Adipose tissue (tissue), 3 donors: Measurements from ENCODE around the gene OXCT1. TPM values are rescaled to one million over a fixed set of nuclear protein-coding genes. Genes with fewer than 3 reads are reported as not detected.
"Not testable (repeated sequence)": the region's sequence is repeated elsewhere in the genome, so short reads cannot be mapped to it uniquely, and the experiment has no call there.

Experiments used
- H3K27ac ChIP-seq: one replicate; pipeline ENCODE4 v1.5.1; 2013; ENCODE audit warnings: low read depth, low read length
- WGBS, 3 donors: extraction: QIAGEN DNeasy Blood & Tissue Kit; methylation state at CpG; one replicate each; pipeline ENCODE4 v1.1.7; 2013; 5-methylcytosine and 5-hydroxymethylcytosine counted together
- polyA plus RNA-seq, 3 donors: library from polyadenylated mRNA; stranded (reverse); fragments of 200-250 nt; gene quantifications; one replicate each; pipeline ENCODE4 v1.2.3, GENCODE V29; 2013
- donor health status: healthy with polysubstance abuse.
- donor health status: Bipolar disorder and iron deficiency.
- donor health status: healthy.

The OXCT1 gene
- polyA plus RNA-seq, 3 donors: 6.0 to 69.3 (median 29.8) TPM

GRCh38 chr5:41840251-41840650, 30.0 kb downstream of the OXCT1 start:
- H3K27ac ChIP-seq: no peak overlapping the region
- 62 to 82% (median 79%) methylated on average over 1 of the region's 1 CpG for WGBS, 3 donors

GRCh38 chr5:41837793-41838192, 32.4 kb downstream of the OXCT1 start:
- WGBS, 3 donors: 97 to 99% (median 99%) methylated on average over 3 of the region's 3 CpGs
- no peak overlapping the region for H3K27ac ChIP-seq

GRCh38 chr5:41835645-41836044, 34.6 kb downstream of the OXCT1 start:
- H3K27ac ChIP-seq: no peak overlapping the region
- 55 to 63% (median 62%) methylated on average over 3 of the region's 3 CpGs for WGBS, 3 donors

GRCh38 chr5:41834506-41834905, 35.7 kb downstream of the OXCT1 start:
- WGBS, 3 donors: 45 to 98% (median 85%) methylated on average over 1 of the region's 1 CpG
- H3K27ac ChIP-seq: no peak overlapping the region

GRCh38 chr5:41832430-41832829, 37.8 kb downstream of the OXCT1 start:
- no peak overlapping the region for H3K27ac ChIP-seq
- WGBS, 3 donors: 86 to 87% (median 87%) methylated on average over 3 of the region's 3 CpGs

GRCh38 chr5:41831155-41831554, 39.1 kb downstream of the OXCT1 start:
- H3K27ac ChIP-seq: no peak overlapping the region
- 87 to 94% (median 91%) methylated on average over 3 of the region's 3 CpGs for WGBS, 3 donors

- WGBS, 3 donors: 94 to 100% (median 96%) methylated on average over 1 of the region's 1 CpG
- H3K27ac ChIP-seq: no peak overlapping the region
Measured at GRCh38 chr5:41827792-41828191, 42.4 kb downstream of the OXCT1 start.

GRCh38 chr5:41822036-41822435, 48.2 kb downstream of the OXCT1 start:
- no peak overlapping the region for H3K27ac ChIP-seq
- WGBS, 3 donors: 89 to 93% (median 92%) methylated on average over 3 of the region's 3 CpGs

GRCh38 chr5:41821051-41821450, 49.2 kb downstream of the OXCT1 start:
- no peak overlapping the region for H3K27ac ChIP-seq

- H3K27ac ChIP-seq: no peak overlapping the region
- WGBS, 3 donors: 95 to 99% (median 97%) methylated on average over 2 of the region's 2 CpGs
Measured at GRCh38 chr5:41820150-41820549, 50.1 kb downstream of the OXCT1 start.

- no peak overlapping the region for H3K27ac ChIP-seq
Measured at GRCh38 chr5:41817625-41818301, 52.5 kb downstream of the OXCT1 start.

GRCh38 chr5:41815663-41816229, 54.5 kb downstream of the OXCT1 start:
- no peak overlapping the region for H3K27ac ChIP-seq

GRCh38 chr5:41815261-41815660, 55.0 kb downstream of the OXCT1 start:
- H3K27ac ChIP-seq: no peak overlapping the region

More at GRCh38 chr5:41815663-41816229, 54.5 kb downstream of the OXCT1 start:
- 72 to 76% (median 76%) methylated on average over 3 of the region's 3 CpGs for WGBS, 3 donors

- 96 to 97% (median 97%) methylated on average over 2 of the region's 4 CpGs for WGBS, 3 donors
- H3K27ac ChIP-seq: not testable (repeated sequence)
Measured at GRCh38 chr5:41814306-41814705, 55.9 kb downstream of the OXCT1 start.

GRCh38 chr5:41812156-41812555, 58.1 kb downstream of the OXCT1 start:
- H3K27ac ChIP-seq: no peak overlapping the region
- WGBS, 3 donors: 78 to 84% (median 81%) methylated on average over 4 of the region's 4 CpGs

GRCh38 chr5:41809128-41809527, 61.1 kb downstream of the OXCT1 start:
- H3K27ac ChIP-seq: no peak overlapping the region
- WGBS, 3 donors: 85 to 92% (median 88%) methylated on average over 1 of the region's 1 CpG

GRCh38 chr5:41808294-41808693, 61.9 kb downstream of the OXCT1 start:
- 68 to 94% (median 89%) methylated on average over 3 of the region's 3 CpGs for WGBS, 3 donors
- no peak overlapping the region for H3K27ac ChIP-seq

- no peak overlapping the region for H3K27ac ChIP-seq
- WGBS, 3 donors: 97 to 99% (median 98%) methylated on average over 2 of the region's 2 CpGs
Measured at GRCh38 chr5:41797662-41798061, 72.6 kb downstream of the OXCT1 start.

- no peak overlapping the region for H3K27ac ChIP-seq
Measured at GRCh38 chr5:41796061-41796460, 74.2 kb downstream of the OXCT1 start.

- H3K27ac ChIP-seq: no peak overlapping the region
- 87 to 97% (median 93%) methylated on average over 6 of the region's 6 CpGs for WGBS, 3 donors
Measured at GRCh38 chr5:41795125-41795524, 75.1 kb downstream of the OXCT1 start.
